CD4-positive, alpha-beta T cell treated with Interleukin-6 at 100 ng/mL for 8 hours (primary cell): Measurements from ENCODE around the gene MS4A12.
"Not testable (repeated sequence)": the region's sequence is repeated elsewhere in the genome, so short reads cannot be mapped to it uniquely, and the experiment has no call there.

Experiments
- DNase-seq: peaks from one replicate; pipeline ENCODE4 v3.0.0-alpha.2; 2020; ENCODE audit warnings: mixed read lengths, low spot score

The MS4A12 gene

DNA sequence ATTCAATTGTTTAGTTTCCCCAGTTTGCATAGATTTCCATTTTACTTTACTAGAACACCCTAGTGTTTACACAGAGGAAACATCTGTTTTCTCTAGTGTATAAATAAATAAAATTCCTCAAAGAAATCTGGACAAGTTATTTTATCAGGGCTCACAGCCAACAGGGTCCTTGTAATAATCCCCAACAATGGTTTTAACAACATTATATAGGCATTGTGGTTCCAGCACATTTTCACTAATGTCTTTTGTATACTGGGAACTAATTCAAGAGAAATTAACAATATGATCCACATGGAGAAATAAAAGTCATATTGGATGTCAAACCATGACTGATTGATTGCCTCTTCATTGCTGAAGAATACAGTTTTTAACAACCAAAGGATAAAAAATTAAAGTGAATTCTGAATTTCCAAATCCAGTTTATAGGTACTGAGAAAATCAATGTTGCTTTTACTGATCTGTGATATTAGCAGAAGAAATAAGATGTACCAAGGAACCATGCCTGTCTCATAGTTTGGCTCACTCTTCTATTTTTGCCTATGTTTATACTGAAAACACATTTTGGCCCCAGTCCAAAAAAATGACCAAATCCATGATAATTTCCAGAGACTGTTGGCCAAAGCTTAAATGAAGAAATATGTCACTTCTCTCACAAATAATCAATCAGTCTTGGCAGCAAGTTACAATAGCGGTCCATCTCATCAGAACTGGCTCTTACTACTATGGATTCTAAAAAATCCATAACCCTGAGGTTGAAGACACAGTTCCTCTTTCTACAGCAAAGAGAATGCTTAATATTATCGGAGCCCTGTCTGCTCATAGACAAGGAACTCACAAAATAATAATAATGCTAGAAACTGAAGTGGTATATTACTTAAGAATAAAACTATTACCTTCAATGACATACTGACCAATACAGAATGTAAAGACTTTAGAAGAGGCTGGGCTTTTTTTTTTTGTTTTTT, 21.2 kb downstream of the MS4A12 start:
- no peak for DNase-seq

GRCh38 chr11:60515144-60515855, 22.7 kb downstream of the MS4A12 start, which contains the start of gene MS4A13:
TSS of gene MS4A13 (plus strand) at chr11:60515392. CDS start at chr11:60518084, 2,692 bp downstream.
- DNase-seq: no peak

GRCh38 chr11:60528465-60528864, 35.9 kb downstream of the MS4A12 start:
- no peak for DNase-seq

- no peak for DNase-seq
Measured at GRCh38 chr11:60528934-60529333, 36.4 kb downstream of the MS4A12 start.

GRCh38 chr11:60530454-60531100, 38.0 kb downstream of the MS4A12 start:
- no peak for DNase-seq

GRCh38 chr11:60532383-60532782, 39.8 kb downstream of the MS4A12 start:
- DNase-seq: not testable (repeated sequence)

GRCh38 chr11:60538627-60539026, 46.0 kb downstream of the MS4A12 start:
- not testable (repeated sequence) for DNase-seq

DNA sequence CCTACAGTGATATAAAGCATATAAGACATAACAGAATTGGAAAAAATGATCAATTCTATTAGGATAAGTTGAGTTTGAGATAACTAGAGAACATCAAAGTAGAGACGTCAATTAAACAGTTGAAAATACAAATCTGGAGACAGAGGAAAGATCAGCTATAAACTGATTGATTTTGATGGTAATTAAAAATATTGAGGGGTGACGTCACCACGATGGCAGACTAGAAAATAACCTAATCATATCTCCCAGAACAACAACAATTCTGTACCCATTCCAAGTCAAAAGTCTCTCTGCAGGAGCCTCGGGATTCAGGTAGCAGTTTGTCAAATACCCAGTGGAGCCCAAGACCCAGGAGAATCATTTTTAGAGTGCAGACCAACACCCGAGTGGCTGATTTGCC, 51.5 kb downstream of the MS4A12 start:
- no peak for DNase-seq
